Stimulated activated CD4-positive, alpha-beta T cell treated with anti-CD3 and anti-CD28 coated beads, Interleukin-12 subunit alpha, Interleukin-12 subunit beta, amount 100 ng/mL, for 4 hours (primary cell): ENCODE measurements around the gene ANAPC5.
"Not testable (repeated sequence)": the region's sequence is repeated elsewhere in the genome, so short reads cannot be mapped to it uniquely, and the experiment has no call there.

Experiments used
- DNase-seq: peaks from one replicate; pipeline ENCODE4 v3.0.0-alpha.2; 2020

The ANAPC5 gene

DNA sequence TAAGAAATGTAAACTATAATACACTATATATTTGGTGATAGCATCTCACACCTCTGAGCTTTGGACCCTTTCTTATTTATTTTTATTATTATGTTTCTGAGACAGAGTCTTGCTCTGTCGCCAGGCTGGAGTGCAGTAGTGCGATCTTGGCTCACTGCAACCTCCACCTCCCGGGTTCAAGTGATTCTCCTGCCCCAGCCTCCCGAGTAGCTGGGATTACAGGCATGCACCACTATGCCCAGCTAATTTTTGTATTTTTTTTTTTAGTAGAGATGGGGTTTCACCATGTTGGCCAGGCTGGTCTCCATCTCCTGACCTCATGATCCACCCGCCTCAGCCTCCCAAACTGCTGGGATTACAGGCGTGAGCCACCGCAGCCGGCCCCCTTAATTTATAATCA, 44.8 kb downstream of the ANAPC5 start:
- not testable (repeated sequence) for DNase-seq

- DNase-seq: no peak
Measured at GRCh38 chr12:121304306-121304705, 47.9 kb downstream of the ANAPC5 start.

GRCh38 chr12:121301876-121302275, 50.3 kb downstream of the ANAPC5 start:
- no peak for DNase-seq

DNA sequence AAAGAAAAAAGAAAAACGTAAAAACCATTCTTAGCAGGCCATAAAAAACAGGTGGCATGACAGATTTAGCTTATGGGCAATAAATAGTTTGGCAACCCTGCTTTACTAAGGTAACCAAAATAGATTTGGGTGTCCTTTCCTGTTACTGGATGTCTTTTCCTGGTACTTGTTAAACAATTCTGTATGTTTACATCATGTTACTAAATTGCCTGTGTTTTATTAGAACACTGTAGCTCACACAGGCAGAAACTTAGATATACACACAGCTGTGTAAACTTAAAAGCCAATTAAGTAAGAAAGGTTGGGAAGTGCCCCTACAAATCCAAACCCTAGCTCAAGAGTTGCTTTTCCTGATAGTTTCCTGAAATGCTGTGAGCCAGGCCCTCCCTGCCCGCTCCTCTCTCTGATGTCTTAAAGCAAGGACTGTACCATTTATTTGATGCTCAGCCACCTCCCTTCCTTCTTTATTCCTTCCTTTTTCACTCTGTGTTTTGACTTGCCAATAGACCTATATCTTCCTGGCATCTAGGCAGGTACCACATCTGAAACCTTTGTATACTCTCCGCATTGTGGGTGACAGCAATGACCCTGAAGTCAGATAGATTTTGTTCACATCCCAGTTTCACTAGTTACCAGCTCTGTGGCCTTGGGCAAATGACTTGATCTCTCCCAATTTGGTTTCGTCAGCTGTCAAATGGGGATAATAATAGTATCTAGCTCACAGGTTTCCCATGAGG, 52.0 kb downstream of the ANAPC5 start:
- DNase-seq: no peak

DNA sequence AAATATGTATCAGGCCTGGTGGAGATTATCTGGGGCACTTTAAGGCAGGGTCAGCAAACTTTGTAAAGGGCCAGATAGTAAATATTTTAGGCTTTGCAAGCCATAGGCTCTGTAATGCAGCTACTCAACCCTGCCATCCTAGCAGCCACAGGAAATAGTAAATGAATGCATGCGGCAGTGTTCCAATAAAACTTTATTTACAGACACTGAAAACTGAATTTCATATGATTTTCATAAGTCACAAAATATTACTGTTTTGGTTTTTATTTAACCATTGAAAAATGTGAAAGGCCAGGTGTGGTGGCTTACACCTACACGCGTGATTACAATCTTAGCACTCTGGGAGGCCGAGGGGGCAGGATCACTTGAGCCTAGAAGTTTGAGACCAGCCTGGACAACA, 52.5 kb downstream of the ANAPC5 start:
- DNase-seq: no peak

GRCh38 chr12:121298411-121298810, 53.8 kb downstream of the ANAPC5 start:
- not testable (repeated sequence) for DNase-seq

DNA sequence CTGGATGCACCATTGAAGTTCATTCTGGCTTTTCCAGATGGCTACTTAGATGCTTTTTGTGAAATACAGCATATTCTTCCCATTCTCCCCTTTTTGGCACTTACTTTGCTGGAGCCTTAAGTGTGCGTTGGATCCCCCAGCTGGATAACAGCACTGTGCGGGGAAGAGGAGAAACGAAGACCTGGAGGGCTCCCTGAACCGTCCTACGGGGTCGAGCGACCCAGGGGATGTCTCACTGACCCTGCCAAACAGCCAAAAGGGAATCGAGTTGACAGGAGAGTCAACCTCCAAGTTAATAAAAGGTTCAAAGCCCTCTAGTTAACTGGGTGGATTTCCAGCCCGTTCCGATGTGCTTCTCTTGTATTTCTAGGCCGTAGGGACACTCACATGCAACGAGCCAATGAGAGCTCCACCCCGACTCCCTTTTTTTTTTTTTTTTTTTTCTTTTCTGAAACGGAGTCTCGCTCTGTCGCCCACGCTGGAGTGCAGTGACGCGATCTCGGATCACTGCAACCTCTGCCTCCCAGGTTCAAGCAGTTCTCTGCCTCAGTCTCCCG, 54.7 kb downstream of the ANAPC5 start:
- peak; percentile 54 for DNase-seq

- peak; percentile 84 for DNase-seq
Measured at GRCh38 chr12:121296618-121297434, 55.4 kb downstream of the ANAPC5 start, which contains the start of gene CAMKK2. TSS of gene CAMKK2 (minus strand) at chr12:121296709. CDS start at chr12:121274526, 22,183 bp downstream.

- DNase-seq: peak; percentile 39
Measured at GRCh38 chr12:121295746-121296617, 56.2 kb downstream of the ANAPC5 start.

DNA sequence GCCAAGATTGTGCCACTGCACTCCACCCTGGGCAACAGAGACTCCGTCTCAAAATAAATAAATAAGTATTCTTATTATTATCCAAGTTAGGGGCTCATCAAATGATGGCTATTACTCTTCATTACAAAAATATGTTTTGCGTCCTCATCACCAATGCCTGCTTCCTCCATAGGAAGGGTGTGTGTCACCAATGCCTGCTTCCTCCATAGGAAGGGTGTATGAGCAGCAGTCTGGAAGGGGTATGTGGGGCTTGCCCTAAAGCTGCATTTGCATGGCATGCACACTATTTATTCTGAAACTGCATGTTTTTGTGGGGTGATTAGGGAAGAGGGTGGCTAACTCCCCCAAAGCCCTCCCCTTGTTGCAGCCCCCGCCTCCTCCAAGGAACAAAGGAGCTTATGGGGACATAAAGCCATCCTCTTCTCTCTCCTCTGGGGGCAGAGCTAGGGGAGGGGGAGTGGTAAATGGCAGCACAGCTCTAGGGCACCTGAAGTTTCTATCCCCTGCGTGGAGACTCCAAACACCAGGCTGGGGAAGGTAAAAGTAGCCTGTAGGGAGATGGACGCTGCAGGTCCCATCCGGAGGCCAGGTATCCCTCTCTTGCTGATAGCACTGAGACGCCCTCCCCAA, 57.0 kb downstream of the ANAPC5 start:
- DNase-seq: no peak

GRCh38 chr12:121294151-121294889, 57.9 kb downstream of the ANAPC5 start:
- DNase-seq: no peak

- no peak for DNase-seq
Measured at GRCh38 chr12:121293603-121294002, 58.6 kb downstream of the ANAPC5 start.

DNA sequence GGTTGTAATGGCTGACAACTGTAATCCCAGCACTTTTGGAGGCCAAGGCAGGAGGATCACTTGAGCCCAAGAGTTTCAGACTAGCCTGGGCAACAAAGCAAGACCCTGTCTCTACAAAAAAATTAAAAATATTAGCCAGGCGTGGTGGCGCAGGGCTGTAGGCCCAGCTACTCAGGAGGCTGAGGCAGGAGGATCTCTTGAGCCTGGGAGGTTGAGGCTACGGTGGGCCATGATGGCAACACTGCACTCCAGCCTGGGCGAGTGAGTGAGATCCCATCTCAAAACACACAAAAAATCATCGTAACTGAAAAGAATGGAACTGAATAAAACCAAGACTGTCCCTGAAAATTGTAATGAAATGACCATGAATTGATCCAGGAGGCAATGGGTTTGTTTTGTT, 61.8 kb downstream of the ANAPC5 start:
- no peak for DNase-seq

GRCh38 chr12:121289962-121290361, 62.2 kb downstream of the ANAPC5 start:
- DNase-seq: no peak

- DNase-seq: no peak
Measured at GRCh38 chr12:121288986-121289385, 63.2 kb downstream of the ANAPC5 start.

- no peak for DNase-seq
Measured at GRCh38 chr12:121288158-121288845, 63.9 kb downstream of the ANAPC5 start.

DNA sequence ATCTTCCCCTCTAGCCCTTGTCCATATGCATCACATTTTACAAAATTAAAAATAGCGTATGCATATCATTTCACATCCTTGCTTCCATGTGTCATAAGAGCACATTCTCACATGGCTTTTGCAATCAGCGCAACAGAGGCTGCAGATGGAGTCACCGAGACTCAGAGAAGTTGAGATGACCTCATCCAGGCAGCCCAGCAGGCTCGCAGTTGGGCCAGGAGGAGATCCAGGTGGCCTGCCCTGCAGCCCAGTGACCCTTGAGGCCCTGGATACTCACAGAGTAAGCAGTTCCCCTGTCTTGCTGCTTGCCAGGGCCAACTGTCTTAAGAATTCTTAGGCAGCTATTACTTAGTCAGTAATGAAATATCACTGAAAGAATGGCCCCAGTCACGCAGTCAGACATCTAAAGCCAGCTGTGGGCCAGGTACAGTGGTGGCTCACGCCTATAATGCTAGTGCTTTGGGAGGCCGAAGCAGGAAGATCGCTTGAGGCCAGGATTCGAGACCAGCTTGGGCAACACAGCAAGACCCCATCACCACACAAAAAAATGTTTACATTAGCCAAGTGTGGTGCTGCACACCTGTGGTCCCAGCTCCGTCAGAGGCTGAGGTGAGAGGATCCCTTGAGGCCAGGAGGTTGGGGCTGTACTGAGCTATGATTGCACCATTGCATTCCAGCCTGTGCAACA, 64.8 kb downstream of the ANAPC5 start:
- no peak for DNase-seq

GRCh38 chr12:121285856-121286255, 66.4 kb downstream of the ANAPC5 start:
- no peak for DNase-seq

GRCh38 chr12:121284551-121285390, 67.4 kb downstream of the ANAPC5 start:
- no peak for DNase-seq
